WERI-Rb-1 (cell line): Measurements from ENCODE around the gene LRRC52.
"Not testable (repeated sequence)": the region's sequence is repeated elsewhere in the genome, so short reads cannot be mapped to it uniquely, and the experiment has no call there.

Source experiments
- DNase-seq: peaks from one replicate; pipeline ENCODE4 v3.0.0-alpha.2; 2020
- H3K27ac ChIP-seq: fragments of 250-450 bp; sonication (Bioruptor Pico); 2 replicates; pipeline ENCODE4 v1.5.1; 2020; ENCODE audit warnings: mild to moderate bottlenecking, moderate library complexity
- H3K27me3 ChIP-seq: fragments of 250-450 bp; sonication (Bioruptor Pico); 2 replicates; pipeline ENCODE4 v1.5.1; 2021; ENCODE audit warnings: mild to moderate bottlenecking, low read depth, moderate library complexity; ENCODE audit not compliant: insufficient read depth, severe bottlenecking
- H3K36me3 ChIP-seq: fragments of 250-450 bp; sonication (Bioruptor Pico); 2 replicates; pipeline ENCODE4 v1.5.1; 2020; ENCODE audit warnings: mild to moderate bottlenecking, moderate library complexity
- H3K4me3 ChIP-seq: 2 replicates; pipeline ENCODE4 v1.5.1; 2011; ENCODE audit warnings: low read depth, mild to moderate bottlenecking, control low read depth, low read length
- H3K9me3 ChIP-seq: fragments of 250-450 bp; sonication (Bioruptor Pico); 2 replicates; pipeline ENCODE4 v1.5.1; 2021; ENCODE audit warnings: mild to moderate bottlenecking, moderate library complexity; ENCODE audit not compliant: severe bottlenecking
- CTCF ChIP-seq: IDR thresholded peaks from 2 replicates; pipeline ENCODE4 v1.5.1; 2011; ENCODE audit warnings: low read depth, mild to moderate bottlenecking, control low read depth, inconsistent platforms, low read length

Gene LRRC52

GRCh38 chr1:165580931-165581871 lies 37.4 kb downstream of the LRRC52 start:
- no peak for DNase-seq
- Histone ChIP-seq H3K9me3 (peaks cover 5% of the 10 kb centered on the region), H3K27me3 (no peaks in the 10 kb centered on the region), H3K36me3 (no peaks in the 10 kb centered on the region), H3K27ac (no peak overlapping the region), H3K4me3 (no peak overlapping the region)
- TF ChIP-seq CTCF, result no peak

- no peak for DNase-seq
- H3K36me3 ChIP-seq, result no peaks in the 10 kb centered on the region
- H3K9me3 ChIP-seq, result peaks cover 5% of the 10 kb centered on the region
- no peak overlapping the region for H3K27ac ChIP-seq
- no peaks in the 10 kb centered on the region for H3K27me3 ChIP-seq
- no peak overlapping the region for H3K4me3 ChIP-seq
- TF ChIP-seq CTCF, result no peak
Observed at GRCh38 chr1:165581926-165582325, 38.1 kb downstream of the LRRC52 start.

GRCh38 chr1:165586398-165586797 lies 42.6 kb downstream of the LRRC52 start:
- TF ChIP-seq CTCF, result no peak
- H3K27me3 ChIP-seq, result no peaks in the 10 kb centered on the region
- no peak overlapping the region for H3K27ac ChIP-seq
- no peak overlapping the region for H3K4me3 ChIP-seq
- no peaks in the 10 kb centered on the region for H3K36me3 ChIP-seq
- DNase-seq, result no peak
- peaks cover 5% of the 10 kb centered on the region for H3K9me3 ChIP-seq

GRCh38 chr1:165591391-165591790 lies 47.6 kb downstream of the LRRC52 start:
- not testable (repeated sequence) for H3K27me3 ChIP-seq, H3K36me3 ChIP-seq, H3K4me3 ChIP-seq, H3K9me3 ChIP-seq, DNase-seq, H3K27ac ChIP-seq

- no peaks in the 10 kb centered on the region for H3K9me3 ChIP-seq
- no peaks in the 10 kb centered on the region for H3K36me3 ChIP-seq
- no peaks in the 10 kb centered on the region for H3K27me3 ChIP-seq
- DNase-seq, result peak; percentile 73
- H3K27ac ChIP-seq, result peak overlapping the region; percentile 61
- peak; percentile 66 for TF ChIP-seq CTCF
- H3K4me3 ChIP-seq, result peak overlapping the region; percentile 28
Observed at GRCh38 chr1:165592945-165593823, 49.4 kb downstream of the LRRC52 start.
